Heart left ventricle (tissue), 13 donors: ENCODE data around the gene NTRK2.

ENCODE experiments used
- POLR2A ChIP-seq, 2 donors: fragments of 450-650 bp; IDR thresholded peaks; one replicate each; pipeline ENCODE4 v1.6.1; 2017; ENCODE audit warnings: antibody characterized with exemption in 2 of 2, mild to moderate bottlenecking in 2 of 2, moderate library complexity in 2 of 2
- TF ChIP-seq, protein P1 (sequence below), 12 donors: fragments of 200-600 bp; sonication (generic) in 4 of 12; IDR thresholded peaks; one replicate each; pipeline versions ENCODE4 v1.5.0 to v1.8.0; 2018 to 2022; ENCODE audit warnings: antibody characterized with exemption in 12 of 12, mild to moderate bottlenecking in 5 of 12
- donor health status: ischemic (EF 13 %, LVEDD 7.1; RV severe dilation, severe dysfunction).
- donor health status: DM: no; HTN: yes; CAD: no.
- donor health status: DM: no; HTN: no; CAD: no.
- donor health status: ischemic (EF 25% LVEDD 6.9; RV normal size, moderate dysfunction).
- donor health status: ischemic (EF 25% LVEDD 5.7; RV mildly dilated, moderate dysfunction).
- donor health status: ischemic (EF 35%, LVEDD 5.7; RV mildly dilated, moderate dysfunction).
- donor health status: nonischemic (EF 11% LVEDD 7.7; RV severe dilation, severe dysfunction).
- donor health status: DM: yes; HTN: yes; CAD: no.
- donor health status: PGD.
- donor health status: ischemic (EF 29% LVEDD 5.4; RV normal size, mild dysfunction).
- donor health status: nonischemic (EF 23%, LVEDD 6.1; RV moderate dilation, normal function).

- TF ChIP-seq, protein P1, sequence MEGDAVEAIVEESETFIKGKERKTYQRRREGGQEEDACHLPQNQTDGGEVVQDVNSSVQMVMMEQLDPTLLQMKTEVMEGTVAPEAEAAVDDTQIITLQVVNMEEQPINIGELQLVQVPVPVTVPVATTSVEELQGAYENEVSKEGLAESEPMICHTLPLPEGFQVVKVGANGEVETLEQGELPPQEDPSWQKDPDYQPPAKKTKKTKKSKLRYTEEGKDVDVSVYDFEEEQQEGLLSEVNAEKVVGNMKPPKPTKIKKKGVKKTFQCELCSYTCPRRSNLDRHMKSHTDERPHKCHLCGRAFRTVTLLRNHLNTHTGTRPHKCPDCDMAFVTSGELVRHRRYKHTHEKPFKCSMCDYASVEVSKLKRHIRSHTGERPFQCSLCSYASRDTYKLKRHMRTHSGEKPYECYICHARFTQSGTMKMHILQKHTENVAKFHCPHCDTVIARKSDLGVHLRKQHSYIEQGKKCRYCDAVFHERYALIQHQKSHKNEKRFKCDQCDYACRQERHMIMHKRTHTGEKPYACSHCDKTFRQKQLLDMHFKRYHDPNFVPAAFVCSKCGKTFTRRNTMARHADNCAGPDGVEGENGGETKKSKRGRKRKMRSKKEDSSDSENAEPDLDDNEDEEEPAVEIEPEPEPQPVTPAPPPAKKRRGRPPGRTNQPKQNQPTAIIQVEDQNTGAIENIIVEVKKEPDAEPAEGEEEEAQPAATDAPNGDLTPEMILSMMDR (IDR thresholded peaks at IDR 0.05) = no peak
- no peak for TF ChIP-seq POLR2A (IDR thresholded peaks at IDR 0.05)
Measured at GRCh38 chr9:84959339-84959738, 289.8 kb downstream of the NTRK2 start.
